Mesenteric fat pad (tissue), 1 donor: Measurements from ENCODE around the gene TRIM2. TPM values are rescaled to one million over a fixed set of nuclear protein-coding genes. Genes with fewer than 3 reads are reported as not detected.

ENCODE experiments used
- DNase-seq: peaks from one replicate; pipeline ENCODE4 v3.0.0-alpha.2; 2020; ENCODE audit warnings: low spot score
- total RNA-seq: library from RNA; stranded (reverse); fragmentation: NEBNext Ultra II Directional; extraction: Animal tissue kit (Norgen Biotek cat#: 25700); gene quantifications from one replicate; pipeline ENCODE4 v1.2.1, GENCODE V29; 2021
- donor health status: DM: yes; HTN: yes; CAD: no.

TRIM2 gene
- total RNA-seq, 1 donor from 2014 or later = 17.6 TPM

- no peak for DNase-seq
Measured at GRCh38 chr4:153325558-153325957, 121.3 kb downstream of the TRIM2 start.

- no peak for DNase-seq
Measured at GRCh38 chr4:153326513-153326912, 122.3 kb downstream of the TRIM2 start.

DNA sequence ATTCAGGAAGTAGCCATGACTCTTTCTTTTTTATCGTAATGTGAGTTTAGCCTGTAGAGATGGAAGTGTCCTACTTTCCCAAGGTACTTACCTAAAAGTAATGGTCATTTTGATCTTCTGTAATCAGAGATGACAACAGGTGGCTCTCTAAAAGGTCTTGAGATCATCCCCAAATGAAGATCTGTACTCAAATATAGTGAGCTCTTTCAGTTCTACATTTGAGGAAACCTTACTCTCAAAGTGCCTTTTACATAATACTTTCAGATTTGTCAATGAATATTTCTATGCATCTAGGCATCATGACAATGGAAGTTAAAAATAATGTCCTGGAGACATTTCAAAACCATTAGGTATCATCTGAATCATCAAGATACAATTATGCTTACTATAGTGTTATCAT is 123.0 kb downstream of the TRIM2 start:
- no peak for DNase-seq

- no peak for DNase-seq
Measured at GRCh38 chr4:153332936-153333335, 128.7 kb downstream of the TRIM2 start.

DNA sequence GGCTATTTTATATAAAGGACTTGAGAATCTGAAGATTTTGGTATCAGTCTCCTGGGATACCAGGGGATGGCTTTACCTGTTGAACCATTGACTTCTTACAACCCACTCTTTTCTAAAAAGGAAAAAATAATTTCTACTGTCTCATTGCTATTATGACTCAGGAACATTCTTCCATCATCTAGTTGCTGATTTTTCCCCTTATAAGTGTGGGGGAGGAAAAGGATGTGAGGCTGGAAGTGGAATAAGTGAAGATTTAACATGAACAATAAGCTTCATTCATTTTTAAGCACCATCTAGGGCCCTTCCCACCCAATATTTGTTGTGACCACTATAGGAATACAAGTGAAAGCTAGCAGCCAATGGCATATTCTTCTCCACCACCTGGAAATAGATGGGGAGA is 129.6 kb downstream of the TRIM2 start:
- DNase-seq = no peak

GRCh38 chr4:153335665-153336064 is 131.4 kb downstream of the TRIM2 start:
- no peak for DNase-seq

DNA sequence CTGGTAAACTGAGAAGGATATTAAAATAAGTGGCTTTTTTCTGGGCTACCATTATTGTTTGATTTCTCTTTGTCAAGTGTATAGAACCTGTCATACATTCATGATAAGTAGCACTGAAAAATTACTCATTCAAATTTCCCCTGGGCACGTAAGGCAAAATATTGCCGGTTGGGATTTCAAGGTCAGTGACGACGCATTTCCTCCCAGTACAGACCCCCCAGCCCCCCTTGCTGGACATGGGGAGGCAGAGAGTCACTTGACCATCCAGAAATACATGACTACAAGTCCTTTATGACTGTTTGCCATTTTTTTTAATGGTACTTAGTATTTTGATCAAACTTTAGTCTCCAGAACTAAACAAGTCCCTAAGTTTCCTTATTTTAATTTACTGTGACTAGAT is 133.4 kb downstream of the TRIM2 start:
- DNase-seq = no peak

- DNase-seq = no peak
Measured at GRCh38 chr4:153341575-153342090, 137.4 kb downstream of the TRIM2 start.

DNA sequence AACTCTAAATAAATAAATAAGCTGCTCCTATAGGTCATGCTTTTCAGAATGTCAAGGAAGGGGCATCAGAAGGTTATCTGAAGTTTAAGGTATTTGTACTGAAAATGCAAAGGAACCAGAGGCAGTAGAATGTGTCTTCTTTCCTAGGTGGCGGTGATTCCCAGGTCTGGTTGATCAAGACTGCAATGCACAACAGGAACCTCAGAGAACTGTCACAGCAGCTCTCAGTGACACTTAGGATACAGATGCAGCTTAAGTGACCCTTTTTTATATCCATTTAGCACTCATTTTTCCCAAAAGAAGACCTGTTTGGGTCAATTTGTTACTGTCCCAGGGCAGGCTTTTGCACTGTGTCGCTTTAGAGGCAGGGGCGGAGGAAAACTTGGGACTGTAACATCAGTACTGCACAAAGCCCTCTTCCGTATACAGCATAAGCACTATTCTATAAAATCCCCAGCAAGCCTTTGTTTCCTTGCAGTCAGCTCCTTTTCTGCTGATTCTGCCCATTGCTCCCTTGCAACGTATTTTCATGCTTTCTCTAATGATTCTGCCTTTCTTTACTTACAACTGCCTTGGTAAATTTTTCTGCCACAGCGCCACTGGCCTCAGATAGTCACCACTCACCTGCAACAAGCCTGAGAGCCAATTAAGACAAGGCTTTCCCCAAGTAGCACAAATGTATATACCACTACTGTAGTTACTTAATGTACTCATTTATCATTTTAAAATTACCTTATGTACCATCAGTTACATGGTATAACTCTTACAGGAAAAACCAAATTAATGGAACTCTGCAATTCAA is 138.7 kb downstream of the TRIM2 start:
- DNase-seq = no peak

DNA sequence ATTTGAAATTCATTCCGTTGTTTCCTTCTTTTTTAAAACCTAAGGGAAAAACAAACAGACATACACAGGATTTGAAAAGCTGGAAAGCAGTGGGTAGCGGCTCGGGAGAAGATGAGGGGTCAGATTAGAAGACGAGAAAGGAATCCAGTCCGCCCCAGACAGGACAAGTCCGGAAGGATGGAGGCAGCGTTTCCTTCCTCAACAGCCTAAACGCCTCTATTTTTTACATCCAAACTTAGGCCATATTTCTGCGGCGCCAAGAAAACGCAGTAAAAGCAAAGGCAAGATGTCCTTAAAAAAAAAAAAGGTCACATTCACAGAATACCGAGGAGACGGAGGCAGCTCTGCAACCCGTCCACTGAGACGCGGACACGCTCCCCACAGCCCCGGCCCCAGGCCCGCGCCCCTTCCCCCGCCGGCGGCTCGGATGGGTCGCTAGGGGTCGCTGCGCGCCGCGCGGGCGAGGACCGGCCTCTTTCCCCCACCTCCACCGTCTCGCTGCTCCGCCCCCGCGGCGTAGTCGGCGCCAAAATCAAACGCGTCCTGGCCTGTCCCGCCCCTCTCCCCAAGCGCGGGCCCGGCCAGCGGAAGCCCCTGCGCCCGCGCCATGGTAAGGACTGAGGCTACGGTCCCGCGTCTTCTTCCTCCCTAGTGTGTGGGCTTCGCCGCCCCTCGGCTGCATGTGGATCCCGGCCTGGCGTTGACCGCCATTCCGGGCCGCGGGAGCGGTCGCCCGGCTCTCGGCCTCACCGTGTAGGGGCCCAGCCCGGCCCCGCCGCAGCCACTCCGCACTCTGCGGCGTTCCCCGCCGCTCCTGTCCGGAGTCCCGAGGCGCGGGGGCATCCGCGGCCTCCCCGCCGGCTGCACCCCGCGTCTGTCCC is 140.1 kb downstream of the TRIM2 start, which contains the start of gene MND1:
Gene MND1 (plus strand): TSS at position 558 of the 881 bp plus-strand sequence. CDS start 50 bp downstream, at position 608.
- DNase-seq = peak; percentile 95

DNA sequence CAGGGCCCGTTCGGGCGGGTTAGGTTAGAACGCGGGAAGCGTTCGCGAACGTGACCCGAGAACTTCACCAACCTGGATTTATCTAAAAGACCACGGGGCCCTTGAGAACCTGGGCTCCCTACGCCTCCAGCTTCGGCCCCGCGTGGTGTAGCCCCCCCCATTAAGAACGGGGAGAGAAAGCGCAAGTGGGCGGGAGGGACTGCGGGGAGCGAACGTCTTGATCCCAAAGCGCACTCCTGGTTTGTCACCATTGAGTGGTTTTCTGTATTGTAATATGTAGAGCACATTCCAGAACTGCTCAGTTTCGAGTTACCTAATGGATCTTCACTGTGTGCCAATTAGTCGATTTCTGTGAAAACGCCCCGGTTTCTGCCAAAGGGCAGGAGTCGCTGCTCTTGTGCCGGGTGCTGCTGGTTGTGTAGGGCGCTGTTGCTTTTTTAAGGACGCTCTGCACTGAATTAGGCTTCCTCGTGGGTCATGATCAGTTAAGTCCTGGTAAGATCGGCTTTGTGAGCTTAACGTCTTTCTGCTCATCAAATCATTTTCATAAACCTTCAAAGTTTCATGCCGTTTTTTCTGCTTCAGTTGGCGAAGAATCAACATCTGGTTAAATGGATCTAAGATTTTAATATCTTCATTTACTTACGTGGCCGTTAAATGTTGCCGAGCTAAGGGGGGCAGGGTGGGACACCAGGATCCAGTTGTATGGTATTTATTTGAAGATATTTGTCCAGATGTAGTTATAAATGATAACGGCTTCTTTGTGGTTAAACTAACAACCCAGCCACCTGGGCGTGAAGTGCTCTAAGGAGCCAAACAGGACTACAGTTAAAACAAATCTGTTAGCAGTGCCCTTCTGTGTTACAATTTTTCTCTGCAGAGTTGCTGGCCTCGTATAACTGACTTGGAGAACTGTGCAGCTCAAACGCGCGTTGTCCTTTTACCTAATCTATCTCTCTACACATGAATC is 141.1 kb downstream of the TRIM2 start:
- no peak for DNase-seq

DNA sequence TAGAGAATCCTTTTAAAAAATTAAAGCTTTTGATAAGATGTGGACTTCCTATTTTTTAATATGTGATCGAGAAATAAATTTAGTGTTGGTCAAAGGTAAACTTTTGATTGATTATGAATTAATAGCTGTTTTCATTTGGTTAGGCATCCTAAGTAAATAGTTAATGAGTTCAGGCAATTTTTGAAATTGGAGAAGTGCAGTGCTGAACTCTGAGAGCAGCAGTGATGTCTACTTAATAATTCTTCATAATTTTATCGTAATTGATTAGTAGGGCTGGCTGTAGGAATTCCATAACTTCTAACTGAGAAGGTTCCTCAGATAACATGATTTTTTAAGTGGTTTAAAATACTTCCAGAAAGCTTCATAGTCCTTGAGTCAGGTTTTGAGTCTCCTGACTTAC is 141.8 kb downstream of the TRIM2 start:
- no peak for DNase-seq

GRCh38 chr4:153346563-153346962 is 142.3 kb downstream of the TRIM2 start:
- DNase-seq = no peak

DNA sequence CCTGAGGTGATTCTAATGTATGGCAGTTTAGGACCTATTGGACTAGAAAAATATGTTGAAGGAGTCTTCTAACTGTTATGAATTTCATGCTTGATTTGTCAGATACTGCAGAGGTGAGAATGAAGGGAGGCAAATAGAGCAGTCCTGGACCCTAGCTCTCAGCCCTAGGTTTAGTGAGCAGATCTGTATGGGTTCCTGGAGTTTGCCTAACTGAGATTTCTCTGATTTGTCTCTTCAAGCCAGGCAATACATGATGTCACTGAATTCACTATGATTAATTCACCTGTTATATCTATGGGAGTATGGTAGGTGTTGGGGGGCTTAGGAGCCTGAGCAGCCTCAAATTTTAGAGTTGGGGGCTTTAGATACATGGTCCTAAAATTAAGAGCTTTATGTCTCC is 142.9 kb downstream of the TRIM2 start:
- no peak for DNase-seq

GRCh38 chr4:153348006-153348405 is 143.8 kb downstream of the TRIM2 start:
- DNase-seq = no peak

GRCh38 chr4:153349206-153349805 is 145.1 kb downstream of the TRIM2 start:
- no peak for DNase-seq

DNA sequence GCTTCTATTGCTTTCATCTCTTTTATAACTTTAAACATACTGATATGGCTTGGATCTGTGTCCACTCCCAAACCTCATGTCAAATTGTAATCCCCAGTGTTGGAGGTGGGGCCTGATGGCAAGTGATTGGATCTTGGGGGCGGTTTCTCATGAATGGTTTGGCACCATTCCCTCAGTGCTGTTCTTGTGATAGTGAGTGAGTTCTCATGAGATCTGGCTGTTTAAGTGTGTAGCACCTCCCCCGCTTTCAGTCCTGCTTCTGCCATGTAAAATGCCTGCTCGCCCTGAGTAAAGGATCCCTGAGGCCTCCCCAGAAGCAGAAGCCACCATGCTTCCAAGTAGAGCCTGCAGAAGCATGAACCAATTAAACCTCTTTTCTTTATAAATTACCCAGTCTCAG is 157.9 kb downstream of the TRIM2 start:
- no peak for DNase-seq

DNA sequence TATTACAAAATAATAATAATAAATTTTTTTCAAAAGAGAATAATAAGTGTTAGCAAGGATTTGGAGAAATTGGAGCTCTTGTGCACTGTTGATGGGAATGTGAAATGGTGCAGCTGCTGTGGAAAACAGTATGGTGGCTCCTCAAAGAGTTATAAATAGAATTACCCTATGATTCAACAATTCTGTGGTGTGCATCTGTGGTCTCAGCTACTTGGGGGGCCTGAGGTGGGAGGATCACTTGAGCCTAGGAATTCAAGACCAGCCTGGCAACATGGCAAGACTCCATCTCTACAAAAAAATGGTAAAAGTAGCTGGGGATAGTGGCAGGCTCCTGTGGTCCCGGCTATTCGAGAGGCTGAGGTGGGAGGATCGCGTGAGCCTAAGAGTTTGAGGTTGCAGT is 159.8 kb downstream of the TRIM2 start:
- no peak for DNase-seq

GRCh38 chr4:153365003-153365402 is 160.8 kb downstream of the TRIM2 start:
- no peak for DNase-seq

GRCh38 chr4:153366486-153366885 is 162.2 kb downstream of the TRIM2 start:
- no peak for DNase-seq
